GM12878 (cell line): ENCODE measurements around the gene CDHR5. TPM values are rescaled to one million over a fixed set of nuclear protein-coding genes. Genes with fewer than 3 reads are reported as not detected.

Experiments used
- ATAC-seq: fragments of 200-7000 bp; cut with Tn5 transposase; 3 replicates; pipeline ENCODE4 v1.9.1; 2020; ENCODE audit warnings: mild to moderate bottlenecking, moderate library complexity
- BruUV-seq: library from RNA; stranded (reverse); fragments of 400-500 nt; replicated peaks from 2 replicates; lab custom pipeline; 2021; lab: Mats Ljungman, UMichigan
- CTCF ChIA-PET: fragments of 300-600 bp; sonication (Branson Sonifier 250); formaldehyde crosslinking; extraction: SDS; loops from one replicate; lab custom pipeline; 2021; ENCODE audit warnings: inconsistent platforms; lab: Yijun Ruan, JAX
- POLR2A ChIA-PET: fragments of 350-600 bp; formaldehyde crosslinking; extraction: SDS; loops from one replicate; lab custom pipeline; 2021; ENCODE audit warnings: inconsistent platforms; lab: Charles Lee
- RAD21 ChIA-PET: fragments of 300-600 bp; sonication (Branson Sonifier 250); formaldehyde crosslinking; loops from one replicate; lab custom pipeline; 2023; ENCODE audit warnings: antibody characterized with exemption; ENCODE audit not compliant: unreplicated experiment; lab: Charles Lee
- SMC1A ChIA-PET: fragments of 300-600 bp; sonication (Branson Sonifier 250); formaldehyde crosslinking; loops from one replicate; lab custom pipeline; 2023; ENCODE audit not compliant: unreplicated experiment, uncharacterized antibody; lab: Charles Lee
- DNase-seq: peaks from one replicate; pipeline ENCODE4 v3.0.0-alpha.2; 2011; ENCODE audit warnings: low read depth, low spot score
- FAIRE-seq: peaks from 3 replicates; lab custom pipeline; 2011; peaks lifted over from hg19 to GRCh38; lab: Jason Lieb, UNC
- H2AFZ ChIP-seq: 2 replicates; pipeline ENCODE4 v1.6.0; 2011; ENCODE audit warnings: low read depth, low read length, control low read depth; ENCODE audit not compliant: control insufficient read depth
- H3K27ac ChIP-seq: 2 replicates; pipeline ENCODE4 v1.5.1; 2011; ENCODE audit warnings: control low read depth; ENCODE audit not compliant: control insufficient read depth, insufficient read depth
- H3K27me3 ChIP-seq, 2 experiments: replicated peaks in 1 of 2; 2 replicates each; pipeline versions ENCODE4 v1.6.0 to v1.6.1; 2011; ENCODE audit warnings: low read length in 1 of 2; ENCODE audit not compliant: control insufficient read depth in 2 of 2, insufficient read depth in 2 of 2
- H3K36me3 ChIP-seq, 2 experiments: 2 replicates each; pipeline ENCODE4 v1.5.1; 2011; ENCODE audit warnings: low read length in 1 of 2; ENCODE audit not compliant: control insufficient read depth in 2 of 2, insufficient read depth in 2 of 2
- H3K4me1 ChIP-seq: 2 replicates; pipeline ENCODE4 v1.6.1; 2011; ENCODE audit warnings: mild to moderate bottlenecking, low read length, moderate library complexity, mixed read lengths; ENCODE audit not compliant: control insufficient read depth, insufficient read depth
- H3K4me2 ChIP-seq: 2 replicates; pipeline ENCODE4 v1.6.0; 2011; ENCODE audit warnings: control low read depth; ENCODE audit not compliant: control insufficient read depth, insufficient read depth
- H3K4me3 ChIP-seq: fragments of 200-600 bp; sonication (generic); 2 replicates; pipeline ENCODE4 v1.5.1; 2016
- H3K79me2 ChIP-seq: 2 replicates; pipeline ENCODE4 v1.6.0; 2011; ENCODE audit warnings: low read length; ENCODE audit not compliant: control insufficient read depth, insufficient read depth
- H3K9ac ChIP-seq: 2 replicates; pipeline ENCODE4 v1.8.0; 2011; ENCODE audit warnings: low read length, control low read depth, mixed read lengths; ENCODE audit not compliant: control insufficient read depth, insufficient read depth
- H3K9me3 ChIP-seq: replicated peaks from 3 replicates; pipeline ENCODE4 v1.5.1; 2011; ENCODE audit warnings: mild to moderate bottlenecking, low read length; ENCODE audit not compliant: control insufficient read depth, insufficient read depth
- H4K20me1 ChIP-seq: 2 replicates; pipeline ENCODE4 v1.6.0; 2011; ENCODE audit not compliant: control insufficient read depth, insufficient read depth
- CEBPB ChIP-seq, 2 experiments: fragments of 150-350 bp in 1 of 2; IDR thresholded peaks; 2 replicates each; pipeline ENCODE4 v1.6.1; 2012 to 2014; ENCODE audit warnings: low read depth in 2 of 2, low read length in 2 of 2, borderline replicate concordance in 1 of 2, inconsistent platforms in 1 of 2
- DPF2 ChIP-seq: fragments of 450-650 bp; IDR thresholded peaks from 2 replicates; pipeline ENCODE4 v1.6.1; 2017; ENCODE audit warnings: mild to moderate bottlenecking
- EZH2 ChIP-seq: IDR thresholded peaks from 2 replicates; pipeline ENCODE4 v1.6.1; 2012; ENCODE audit warnings: low read depth, mild to moderate bottlenecking, control low read depth, inconsistent platforms, low read length, borderline replicate concordance; ENCODE audit not compliant: control insufficient read depth
- GABPA ChIP-seq: IDR thresholded peaks from 2 replicates; pipeline ENCODE4 v1.6.1; 2014; ENCODE audit warnings: antibody characterized with exemption, low read depth, mild to moderate bottlenecking, inconsistent platforms
- IRF5 ChIP-seq: fragments of 450-650 bp; IDR thresholded peaks from 2 replicates; pipeline ENCODE4 v1.6.1; 2017; ENCODE audit warnings: borderline replicate concordance
- MLLT1 ChIP-seq: fragments of 450-650 bp; IDR thresholded peaks from 2 replicates; pipeline ENCODE4 v1.6.1; 2016; ENCODE audit warnings: mild to moderate bottlenecking
- MYB ChIP-seq: fragments of 150-350 bp; IDR thresholded peaks from 2 replicates; pipeline ENCODE4 v1.6.1; 2014; ENCODE audit warnings: mild to moderate bottlenecking, low read depth, low read length, borderline replicate concordance
- POLR2A ChIP-seq: IDR thresholded peaks from 2 replicates; pipeline ENCODE4 v1.6.1; 2011; ENCODE audit warnings: low read depth, mild to moderate bottlenecking, low read length
- POLR2AphosphoS5 ChIP-seq: IDR thresholded peaks from 2 replicates; pipeline ENCODE4 v1.6.1; 2011; ENCODE audit warnings: mild to moderate bottlenecking, low read length, inconsistent platforms
- SUPT20H ChIP-seq: IDR thresholded peaks from 2 replicates; pipeline ENCODE4 v1.6.1; 2011; ENCODE audit warnings: low read depth, mild to moderate bottlenecking, low read length, moderate library complexity, borderline replicate concordance; ENCODE audit not compliant: control insufficient read depth
- ZBTB33 ChIP-seq: fragments of 450-650 bp; IDR thresholded peaks from 2 replicates; pipeline ENCODE4 v1.6.1; 2017; ENCODE audit warnings: mild to moderate bottlenecking
- ZSCAN29 ChIP-seq: fragments of 450-650 bp; IDR thresholded peaks from 2 replicates; pipeline ENCODE4 v1.6.1; 2017; ENCODE audit warnings: mild to moderate bottlenecking, moderate library complexity
- WGBS: methylation state at CpG from one replicate; pipeline ENCODE4 v1.1.6; 2016; ENCODE audit warnings: low lambda C conversion rate; ENCODE audit not compliant: insufficient replicate concordance, insufficient coverage; ENCODE audit errors: missing lambda C conversion rate; 5-methylcytosine and 5-hydroxymethylcytosine counted together
- in situ Hi-C: fragments of 300-500 bp; cut with MboI; formaldehyde crosslinking; loops from 9 replicates; pipeline ENCODE4 v1.14.3; 2018; ENCODE audit warnings: mixed read lengths
- intact Hi-C: fragments of 100-400 bp; cut with micrococcal nuclease; formaldehyde crosslinking; loops from one replicate; pipeline ENCODE4 v1.14.2; 2022; ENCODE audit not compliant: unreplicated experiment
- polyA plus RNA-seq, 11 experiments: library from polyadenylated mRNA; depleted of rRNA in 4 of 11; unstranded in 6 of 11; stranded (reverse) in 5 of 11; fragments of >200 nt; fragmentation: Nextera tagmentation in 4 of 11; fragmentation: Illumina TruSeq in 1 of 11; extraction: Ambion mirVana in 4 of 11; extraction: Trizol in 1 of 11; gene quantifications; 1 replicate in 1 of 11; 2 replicates in 10 of 11; pipeline versions ENCODE4 v1.2.1 to v1.2.3, GENCODE V29; 2011 to 2016; ENCODE audit warnings: inconsistent platforms in 2 of 11, missing spikeins in 2 of 11, low read depth in 1 of 11
- total RNA-seq, 4 experiments: library from RNA; depleted of rRNA in 3 of 4; stranded (reverse); fragments of >200 nt in 3 of 4; fragmentation: Illumina TruSeq in 1 of 4; extraction: Trizol in 1 of 4; gene quantifications; 2 replicates each; pipeline versions ENCODE4 v1.2.1 to v1.2.3, GENCODE V29; 2013 to 2021

Gene CDHR5
- total and polyA plus RNA-seq, 10 of the 15 experiments (the other 5 are each of a cell fraction or from before 2014, with no cell fraction given): 0.06 TPM; not detected in 9

GRCh38 chr11:608791-609251, 15.9 kb downstream of the CDHR5 start:
- no peak for FAIRE-seq
- DNase-seq: no peak
- ATAC-seq: no peak
- ChIA-PET SMC1A (no interaction called here), CTCF (no interaction called here), POLR2A (no interaction called here)
- Histone ChIP-seq H3K9me3 (no peaks in the 10 kb centered on the region), H3K27me3 (no peaks in the 10 kb centered on the region), H3K36me3 (peaks cover 21 to 75% of the 10 kb centered on the region in 2 experiments; a peak in 3 of 4 replicates), H2AFZ (no peak overlapping the region), H3K27ac (no peak overlapping the region), H3K4me3 (no peak overlapping the region), H4K20me1 (peaks cover 11% of the 10 kb centered on the region)
- in situ Hi-C loops: no loop called here
- TF ChIP-seq POLR2A (peak; percentile 27; the same call in 1 of the 2 replicates), MLLT1 (no peak)
- TF ChIP-seq, all 136 proteins: peak for 1
- RAD21 ChIA-PET: no interaction called here
- Histone ChIP-seq H3K79me2 (peaks cover 7% of the 10 kb centered on the region), H3K9ac (no peak overlapping the region), H3K4me1 (peaks cover 7% of the 10 kb centered on the region), H3K4me2 (no peak overlapping the region)
- no TSS peak for BruUV-seq
- intact Hi-C loops: no loop called here
- WGBS: 93% methylated on average over 24 of the region's 28 CpGs

- 95% methylated on average over 44 of the region's 45 CpGs for WGBS
- H4K20me1 ChIP-seq: peaks cover 9% of the 10 kb centered on the region; the same call in 1 of the 2 replicates
- no peak overlapping the region for H3K27ac ChIP-seq
- CTCF ChIA-PET: no interaction called here
- H3K27me3 ChIP-seq: no peaks in the 10 kb centered on the region
- H3K79me2 ChIP-seq: peaks cover 2% of the 10 kb centered on the region
- no peak overlapping the region for H3K9ac ChIP-seq
- ATAC-seq: no peak
- H3K4me3 ChIP-seq: no peak overlapping the region
- SMC1A ChIA-PET: no interaction called here
- H2AFZ ChIP-seq: no peak overlapping the region
- peaks cover 4% of the 10 kb centered on the region for H3K4me1 ChIP-seq
- POLR2A ChIA-PET: interaction anchor here (0.7 kb wide), 1 partner anchor 87 kb away, joined by 3 read pairs; the partner anchor contains the start of gene TMEM80
- H3K36me3 ChIP-seq: peaks cover 21 to 72% of the 10 kb centered on the region in 2 experiments; a peak in 3 of 4 replicates
- intact Hi-C loops (no loop called here), in situ Hi-C loops (no loop called here)
- BruUV-seq: no TSS peak
- RAD21 ChIA-PET: no interaction called here
- no peaks in the 10 kb centered on the region for H3K9me3 ChIP-seq
- H3K4me2 ChIP-seq: no peak overlapping the region
- no peak for DNase-seq
- no peak for FAIRE-seq
- TF ChIP-seq CEBPB (IDR thresholded peaks at IDR 0.05; ENCODE audit: borderline replicate concordance in 1 of 2, low read depth in 2 of 2, low read length in 2 of 2): no peak
- no peak for TF ChIP-seq IRF5
- no peak for TF ChIP-seq POLR2AphosphoS5
- no peak for TF ChIP-seq ZBTB33
- TF ChIP-seq MYB: no peak
- no peak for TF ChIP-seq SUPT20H
- no peak for TF ChIP-seq ZSCAN29
- TF ChIP-seq GABPA: no peak
- no peak for TF ChIP-seq DPF2
- TF ChIP-seq EZH2: no peak
Observed at GRCh38 chr11:607971-608659, 16.6 kb downstream of the CDHR5 start.
